ENCODE measurements around the gene RIN3.

- TF ChIP-seq CTCF (conservative IDR thresholded peaks at IDR 0.05) (no peak), EZH2 (IDR thresholded peaks at IDR 0.05; ENCODE audit: low read depth) (no peak)
Measured at GRCh38 chr14:92586963-92587699, 73.5 kb downstream of the RIN3 start.
